Right lobe of liver (tissue), 6 donors: ENCODE results near the gene FNTB. TPM values are rescaled to one million over a fixed set of nuclear protein-coding genes. Genes with fewer than 3 reads are reported as not detected.

Source experiments
- ATAC-seq, 4 donors: fragments of 200-7000 bp; cut with Tn5 transposase; one replicate each; pipeline ENCODE4 v1.9.1; 2020; ENCODE audit warnings: mild to moderate bottlenecking in 4 of 4, moderate library complexity in 4 of 4
- DNase-seq, 3 donors: peaks; one replicate each; pipeline ENCODE4 v3.0.0-alpha.2; 2020
- H3K27ac ChIP-seq, 3 donors: fragments of 200-600 bp; one replicate each; pipeline ENCODE4 v1.8.0; 2022
- H3K27me3 ChIP-seq, 2 donors: fragments of 200-600 bp; one replicate each; pipeline ENCODE4 v1.8.0; 2022
- H3K36me3 ChIP-seq, 4 donors: fragments of 200-600 bp; sonication (generic) in 1 of 4; one replicate each; pipeline versions ENCODE4 v1.5.1 to v1.8.0; 2017 to 2022; ENCODE audit warnings: control low read depth in 1 of 4
- H3K4me1 ChIP-seq, 4 donors: fragments of 200-600 bp; sonication (generic) in 1 of 4; one replicate each; pipeline versions ENCODE4 v1.5.1 to v1.8.0; 2017 to 2022; ENCODE audit warnings: control low read depth in 1 of 4
- H3K4me3 ChIP-seq, 3 donors: fragments of 200-600 bp; one replicate each; pipeline ENCODE4 v1.8.0; 2022
- H3K9me3 ChIP-seq, 4 donors: fragments of 200-600 bp; sonication (generic) in 1 of 4; one replicate each; pipeline versions ENCODE4 v1.5.1 to v1.8.0; 2017 to 2022; ENCODE audit warnings: control low read depth in 1 of 4
- CTCF ChIP-seq, 4 donors: fragments of 200-600 bp in 3 of 4; fragments of 450-650 bp in 1 of 4; IDR thresholded peaks; one replicate each; pipeline versions ENCODE4 v1.5.1 to v1.8.0; 2016 to 2022; ENCODE audit warnings: antibody characterized with exemption in 4 of 4, mild to moderate bottlenecking in 2 of 4
- POLR2A ChIP-seq: fragments of 450-650 bp; IDR thresholded peaks from one replicate; pipeline ENCODE4 v1.6.1; 2017; ENCODE audit warnings: antibody characterized with exemption, mild to moderate bottlenecking
- WGBS: methylation state at CpG from one replicate; pipeline ENCODE4 v1.1.6; 2018; ENCODE audit warnings: low coverage, low lambda C conversion rate; ENCODE audit not compliant: insufficient coverage; ENCODE audit errors: missing lambda C conversion rate; 5-methylcytosine and 5-hydroxymethylcytosine counted together
- intact Hi-C, 2 donors: fragments of 100-400 bp; cut with DNase I; formaldehyde crosslinking; loops; one replicate each; pipeline versions ENCODE4 v1.11.2 to v1.14.1; 2022
- total RNA-seq, 6 experiments: library from RNA; depleted of rRNA in 2 of 6; stranded (reverse); fragments of >200 nt in 2 of 6; fragmentation: NEBNext Ultra II Directional in 3 of 6; extraction: Animal tissue kit (Norgen Biotek cat#: 25700) in 3 of 6; gene quantifications; one replicate each; pipeline versions ENCODE4 v1.1.0 to v1.2.4, GENCODE V29; 2016 to 2023
- donor health status: DM: no; HTN: yes; CAD: no.
- donor health status: DM: no; HTN: no; CAD: no.
- donor health status: DM: no; HTN: no; CAD: no.
- donor health status: DM: no; HTN: yes; CAD: no.
- donor health status: DM: no; HTN: yes; CAD: no.

Gene FNTB
- total RNA-seq, 6 experiments from 2014 or later = 6.1 to 19.2 (median 9.0) TPM

- no peaks in the 10 kb centered on the region for H3K4me1 ChIP-seq
- no peak for DNase-seq
- no peak overlapping the region for H3K27ac ChIP-seq
- intact Hi-C loops = no loop called here
- ATAC-seq = no peak
- TF ChIP-seq CTCF (IDR thresholded peaks at IDR 0.05) (no peak), POLR2A (no peak)
- H3K9me3 ChIP-seq = no peaks in the 10 kb centered on the region
- WGBS = 73% methylated on average over 4 of the region's 5 CpGs
- H3K36me3 ChIP-seq = peaks cover 0 to 15% (median 0%) of the 10 kb centered on the region in 4 donors
- H3K4me3 ChIP-seq = no peak overlapping the region
- no peaks in the 10 kb centered on the region for H3K27me3 ChIP-seq
These were observed 58.3 kb downstream of the FNTB start for GRCh38 chr14:65045006-65045405.

- H3K4me1 ChIP-seq = no peaks in the 10 kb centered on the region
- TF ChIP-seq POLR2A = no peak
- no peak for TF ChIP-seq CTCF (IDR thresholded peaks at IDR 0.05)
- ATAC-seq (peak; percentile 32 to 64 (median 38)), DNase-seq (no peak)
- H3K4me3 ChIP-seq = no peak overlapping the region
- no peaks in the 10 kb centered on the region for H3K9me3 ChIP-seq
- 90% methylated on average over 2 of the region's 4 CpGs for WGBS
- H3K27ac ChIP-seq = no peak overlapping the region
- H3K27me3 ChIP-seq = no peaks in the 10 kb centered on the region
- intact Hi-C loops = no loop called here
- H3K36me3 ChIP-seq = peaks cover 0 to 15% (median 0%) of the 10 kb centered on the region in 4 donors
These were observed 59.0 kb downstream of the FNTB start for GRCh38 chr14:65045709-65046108.

GRCh38 chr14:65052832-65053231 lies 66.1 kb downstream of the FNTB start:
- Histone ChIP-seq H3K9me3 (no peaks in the 10 kb centered on the region), H3K27me3 (no peaks in the 10 kb centered on the region), H3K4me3 (no peak overlapping the region), H3K4me1 (peaks cover 0 to 7% (median 0%) of the 10 kb centered on the region in 4 donors), H3K36me3 (no peaks in the 10 kb centered on the region), H3K27ac (no peak overlapping the region)
- TF ChIP-seq CTCF (IDR thresholded peaks at IDR 0.05) (no peak), POLR2A (no peak)
- no peak for DNase-seq
- WGBS = 62% methylated on average over 3 of the region's 4 CpGs
- intact Hi-C loops = no loop called here
- ATAC-seq = peak; percentile 18 to 42 (median 28)

GRCh38 chr14:65053466-65053865 lies 66.8 kb downstream of the FNTB start:
- TF ChIP-seq CTCF (IDR thresholded peaks at IDR 0.05) (no peak), POLR2A (no peak)
- 92% methylated on average over 2 of the region's 3 CpGs for WGBS
- intact Hi-C loops = no loop called here

More at GRCh38 chr14:65053466-65053865, 66.8 kb downstream of the FNTB start:
- Histone ChIP-seq H3K9me3 (no peaks in the 10 kb centered on the region), H3K36me3 (no peaks in the 10 kb centered on the region), H3K27ac (no peak overlapping the region), H3K27me3 (no peaks in the 10 kb centered on the region), H3K4me3 (no peak overlapping the region), H3K4me1 (peaks cover 0 to 7% (median 0%) of the 10 kb centered on the region in 4 donors)
- ATAC-seq (no peak), DNase-seq (no peak)
